ENCODE measurements around the gene ARHGAP9.

The ARHGAP9 gene
- 53.0 to 415 (median 154) reads per million in 9 experiments for total RNA-seq

DNA sequence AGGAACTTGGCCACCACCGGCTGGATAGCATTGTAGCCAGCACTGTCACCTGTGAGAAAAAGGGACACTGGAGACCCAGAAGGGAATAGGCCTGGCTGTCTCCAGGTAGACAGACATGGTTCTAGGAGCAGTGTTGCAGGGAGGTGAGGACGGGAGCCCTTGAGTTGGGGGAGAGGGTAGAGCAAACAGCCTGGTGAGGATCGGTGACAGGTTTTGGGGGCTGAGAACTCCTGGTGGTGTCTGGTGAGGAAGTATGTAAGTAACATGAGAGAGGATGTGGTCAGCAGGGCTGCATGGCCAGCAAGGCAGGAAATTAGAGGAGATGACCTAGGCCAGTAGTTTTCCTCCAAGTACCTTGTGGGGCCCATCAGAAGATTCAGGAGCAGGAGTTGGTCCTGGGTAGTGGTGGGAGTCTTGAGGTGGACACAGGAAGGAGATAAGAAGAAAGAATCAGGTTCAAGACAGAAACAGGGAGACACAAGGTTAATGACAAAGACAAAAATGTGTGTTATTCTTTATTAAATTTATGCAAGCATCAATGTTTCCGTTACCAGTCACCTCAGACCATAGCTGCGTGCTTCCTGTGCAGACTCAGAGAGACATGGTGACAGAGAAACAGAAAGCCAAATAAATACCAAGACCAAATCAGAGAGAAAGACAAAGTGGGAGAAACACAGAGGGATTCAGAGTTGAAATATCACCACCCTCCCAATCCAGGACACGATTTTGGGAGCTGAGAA is at the start of gene ARHGAP9:
Gene ARHGAP9 (minus strand): TSS at position 491 of the 740 bp plus-strand sequence. CDS start 460 bp downstream, at position 31.
- peak within 1 kb of the TSS; percentile 97 to 98 for H3K4me3 Mint-ChIP-seq
- no peaks in the 10 kb centered on the region for H3K27me3 Mint-ChIP-seq
- H3K9me3 Mint-ChIP-seq = no peaks in the 10 kb centered on the region
- peaks cover 64% of the 10 kb centered on the region in 2 donors for H3K4me1 Mint-ChIP-seq (ENCODE audit: low read depth in 2 of 2)
- ATAC-seq (replicated peaks) (peak; percentile 67), DNase-seq (peak; percentile 53 to 72 (median 57))
- peak within 1 kb of the TSS; percentile 96 to 98 for H3K27ac Mint-ChIP-seq
- peaks cover 54% of the 10 kb centered on the region for H3K36me3 Mint-ChIP-seq (ENCODE audit: insufficient read depth)

DNA sequence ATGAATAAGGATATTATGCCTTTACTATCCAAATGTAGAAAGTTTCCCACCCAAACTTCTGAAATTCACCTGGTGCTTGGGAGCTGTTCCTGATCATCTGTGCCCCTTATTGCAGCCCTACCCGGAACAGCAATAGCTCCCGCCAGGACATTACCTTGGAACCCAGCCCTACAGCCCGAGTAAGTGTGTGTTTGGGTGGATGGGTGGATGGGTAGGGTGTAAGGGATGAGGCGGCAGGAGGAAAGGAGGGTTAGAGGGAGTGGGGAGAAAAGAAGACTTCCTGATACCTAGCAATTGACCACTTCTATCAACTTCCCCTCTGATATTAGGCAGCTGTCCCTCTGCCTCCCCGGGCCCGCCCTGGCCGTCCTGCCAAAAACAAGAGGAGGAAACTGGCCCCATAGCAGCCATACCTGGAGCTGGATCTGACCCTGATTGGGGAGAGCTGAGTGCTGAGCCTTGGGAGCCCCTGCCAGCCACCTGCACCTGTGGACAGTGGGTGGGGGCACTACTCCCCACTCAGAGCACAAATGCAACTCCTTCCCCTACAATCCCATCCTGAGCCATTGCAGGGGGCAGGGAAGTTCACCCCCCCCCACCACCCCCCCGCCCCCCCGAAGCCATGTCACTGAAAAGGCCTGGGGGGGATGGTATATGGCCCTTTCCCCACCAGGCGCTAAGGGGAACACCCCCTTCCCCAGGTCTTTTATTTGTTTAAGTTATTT is 49.3 kb upstream of the ARHGAP9 start:
- H3K27me3 Mint-ChIP-seq = no peaks in the 10 kb centered on the region
- H3K4me3 Mint-ChIP-seq = no peak overlapping the region
- peaks cover 61% of the 10 kb centered on the region for H3K36me3 Mint-ChIP-seq (ENCODE audit: insufficient read depth)
- peaks cover 16 to 34% of the 10 kb centered on the region in 2 donors for H3K4me1 Mint-ChIP-seq (ENCODE audit: low read depth in 2 of 2)
- H3K9me3 Mint-ChIP-seq = no peaks in the 10 kb centered on the region
- ATAC-seq (replicated peaks) = no peak
- H3K27ac Mint-ChIP-seq = peak overlapping the region in 1 of 2 donors; percentile 79
- no peak for DNase-seq

GRCh38 chr12:57528176-57528575 is 48.5 kb upstream of the ARHGAP9 start:
- Mint-ChIP-seq H3K36me3 (ENCODE audit: insufficient read depth) (peaks cover 59% of the 10 kb centered on the region), H3K27me3 (no peaks in the 10 kb centered on the region)

DNA sequence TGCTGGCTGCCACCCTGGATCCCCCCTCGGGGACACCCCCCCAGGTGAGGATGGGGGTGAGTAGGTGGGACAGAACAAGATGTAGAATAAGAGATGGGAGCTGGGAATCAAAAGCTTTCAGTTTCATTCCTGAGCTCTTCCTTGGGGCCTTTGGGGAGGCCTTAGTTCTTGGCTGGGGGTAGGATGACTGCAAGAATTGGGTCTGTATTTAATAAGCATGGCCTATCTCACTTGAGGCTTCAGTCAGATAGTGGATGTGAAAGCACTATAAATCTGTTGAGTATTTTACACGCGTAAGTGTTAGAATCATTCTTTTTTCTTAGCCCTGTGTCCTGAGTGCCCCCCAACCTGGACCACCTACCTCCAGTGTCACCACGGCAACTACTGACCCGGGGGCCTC is 47.5 kb upstream of the ARHGAP9 start:
- peaks cover 60% of the 10 kb centered on the region for H3K36me3 Mint-ChIP-seq (ENCODE audit: insufficient read depth)

More at GRCh38 chr12:57528176-57528575, 48.5 kb upstream of the ARHGAP9 start:
- ATAC-seq (replicated peaks) (no peak), DNase-seq (no peak)
- peaks cover 24 to 42% of the 10 kb centered on the region in 2 donors for H3K4me1 Mint-ChIP-seq (ENCODE audit: low read depth in 2 of 2)
- no peak overlapping the region for H3K4me3 Mint-ChIP-seq
- no peaks in the 10 kb centered on the region for H3K9me3 Mint-ChIP-seq
- peak overlapping the region in 1 of 2 donors; percentile 74 for H3K27ac Mint-ChIP-seq

DNA sequence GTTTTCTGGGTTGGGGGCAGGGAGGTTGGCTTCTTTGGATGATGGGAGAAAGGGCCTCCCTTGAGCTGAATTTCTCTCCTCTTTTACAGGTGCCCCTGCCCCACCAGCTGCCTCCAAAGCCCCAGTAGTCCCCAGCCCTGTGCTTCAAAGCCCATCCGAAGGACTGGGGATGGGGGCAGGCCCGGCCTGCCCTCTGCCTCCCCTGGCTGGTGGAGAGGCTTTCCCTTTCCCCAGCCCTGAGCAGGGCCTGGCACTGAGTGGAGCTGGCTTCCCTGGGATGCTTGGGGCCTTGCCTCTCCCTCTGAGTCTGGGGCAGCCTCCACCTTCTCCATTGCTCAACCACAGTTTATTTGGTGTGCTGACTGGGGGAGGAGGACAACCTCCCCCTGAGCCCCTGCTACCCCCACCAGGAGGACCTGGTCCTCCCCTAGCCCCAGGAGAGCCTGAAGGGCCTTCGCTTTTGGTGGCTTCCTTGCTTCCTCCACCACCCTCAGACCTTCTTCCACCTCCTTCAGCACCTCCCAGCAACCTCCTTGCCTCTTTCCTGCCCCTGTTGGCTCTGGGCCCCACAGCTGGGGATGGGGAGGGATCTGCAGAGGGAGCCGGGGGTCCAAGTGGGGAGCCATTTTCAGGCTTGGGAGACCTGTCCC is 46.9 kb upstream of the ARHGAP9 start:
- peaks cover 32 to 50% of the 10 kb centered on the region in 2 donors for H3K4me1 Mint-ChIP-seq (ENCODE audit: low read depth in 2 of 2)
- no peaks in the 10 kb centered on the region for H3K27me3 Mint-ChIP-seq
- no peak for ATAC-seq (replicated peaks)
- H3K27ac Mint-ChIP-seq = peak overlapping the region; percentile 73 to 74
- DNase-seq = no peak
- no peaks in the 10 kb centered on the region for H3K9me3 Mint-ChIP-seq
- no peak overlapping the region for H3K4me3 Mint-ChIP-seq
- peaks cover 61% of the 10 kb centered on the region for H3K36me3 Mint-ChIP-seq (ENCODE audit: insufficient read depth)

More for the DNA sequence above, 47.5 kb upstream of the ARHGAP9 start:
- H3K4me1 Mint-ChIP-seq (ENCODE audit: low read depth in 2 of 2) = peaks cover 27 to 44% of the 10 kb centered on the region in 2 donors
- no peaks in the 10 kb centered on the region for H3K27me3 Mint-ChIP-seq
- H3K9me3 Mint-ChIP-seq = no peaks in the 10 kb centered on the region
- DNase-seq = no peak
- no peak for ATAC-seq (replicated peaks)
- H3K4me3 Mint-ChIP-seq = no peak overlapping the region
- H3K27ac Mint-ChIP-seq = peak overlapping the region; percentile 73 to 74

DNA sequence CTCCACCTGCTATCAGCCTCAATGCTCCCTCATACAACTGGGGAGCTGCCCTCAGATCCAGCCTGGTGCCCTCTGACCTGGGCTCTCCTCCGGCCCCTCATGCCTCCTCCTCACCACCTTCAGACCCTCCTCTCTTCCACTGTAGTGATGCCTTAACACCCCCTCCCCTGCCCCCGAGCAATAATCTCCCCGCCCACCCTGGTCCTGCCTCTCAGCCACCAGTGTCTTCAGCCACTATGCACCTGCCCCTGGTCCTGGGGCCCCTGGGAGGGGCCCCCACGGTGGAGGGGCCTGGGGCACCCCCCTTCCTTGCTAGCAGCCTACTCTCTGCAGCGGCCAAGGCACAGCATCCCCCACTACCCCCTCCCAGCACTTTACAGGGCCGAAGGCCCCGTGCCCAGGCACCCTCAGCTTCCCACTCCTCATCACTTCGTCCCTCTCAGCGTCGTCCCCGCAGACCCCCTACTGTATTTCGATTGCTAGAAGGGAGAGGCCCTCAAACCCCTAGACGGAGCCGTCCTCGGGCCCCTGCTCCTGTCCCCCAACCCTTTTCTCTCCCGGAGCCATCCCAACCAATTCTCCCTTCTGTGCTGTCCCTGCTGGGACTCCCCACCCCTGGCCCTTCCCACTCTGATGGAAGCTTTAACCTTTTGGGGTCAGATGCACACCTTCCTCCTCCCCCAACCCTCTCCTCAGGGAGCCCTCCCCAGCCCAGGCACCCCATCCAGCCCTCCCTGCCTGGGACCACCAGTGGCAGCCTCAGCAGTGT is 46.1 kb upstream of the ARHGAP9 start:
- H3K27ac Mint-ChIP-seq = peak overlapping the region in 1 of 2 donors; percentile 77
- peaks cover 62% of the 10 kb centered on the region for H3K36me3 Mint-ChIP-seq (ENCODE audit: insufficient read depth)
- H3K4me1 Mint-ChIP-seq (ENCODE audit: low read depth in 2 of 2) = peaks cover 38 to 56% of the 10 kb centered on the region in 2 donors
- DNase-seq = no peak
- no peaks in the 10 kb centered on the region for H3K9me3 Mint-ChIP-seq
- ATAC-seq (replicated peaks) = no peak
- no peaks in the 10 kb centered on the region for H3K27me3 Mint-ChIP-seq
- H3K4me3 Mint-ChIP-seq = no peak overlapping the region

GRCh38 chr12:57524814-57525614 is 45.3 kb upstream of the ARHGAP9 start:
- Mint-ChIP-seq H3K27me3 (no peaks in the 10 kb centered on the region), H3K36me3 (ENCODE audit: insufficient read depth) (peaks cover 64% of the 10 kb centered on the region), H3K27ac (peak overlapping the region; percentile 92 to 99), H3K4me1 (ENCODE audit: low read depth in 2 of 2) (peaks cover 41 to 58% of the 10 kb centered on the region in 2 donors), H3K9me3 (no peaks in the 10 kb centered on the region), H3K4me3 (peak overlapping the region; percentile 86 to 88)
- DNase-seq (no peak), ATAC-seq (replicated peaks) (no peak)

GRCh38 chr12:57523706-57524614 is 44.3 kb upstream of the ARHGAP9 start:
- no peaks in the 10 kb centered on the region for H3K27me3 Mint-ChIP-seq
- peak overlapping the region; percentile 92 to 99 for H3K27ac Mint-ChIP-seq
- ATAC-seq (replicated peaks) (no peak), DNase-seq (no peak)
- peaks cover 67% of the 10 kb centered on the region for H3K36me3 Mint-ChIP-seq (ENCODE audit: insufficient read depth)
- no peaks in the 10 kb centered on the region for H3K9me3 Mint-ChIP-seq
- H3K4me1 Mint-ChIP-seq (ENCODE audit: low read depth in 2 of 2) = peaks cover 46 to 56% of the 10 kb centered on the region in 2 donors
- peak overlapping the region; percentile 86 to 88 for H3K4me3 Mint-ChIP-seq

DNA sequence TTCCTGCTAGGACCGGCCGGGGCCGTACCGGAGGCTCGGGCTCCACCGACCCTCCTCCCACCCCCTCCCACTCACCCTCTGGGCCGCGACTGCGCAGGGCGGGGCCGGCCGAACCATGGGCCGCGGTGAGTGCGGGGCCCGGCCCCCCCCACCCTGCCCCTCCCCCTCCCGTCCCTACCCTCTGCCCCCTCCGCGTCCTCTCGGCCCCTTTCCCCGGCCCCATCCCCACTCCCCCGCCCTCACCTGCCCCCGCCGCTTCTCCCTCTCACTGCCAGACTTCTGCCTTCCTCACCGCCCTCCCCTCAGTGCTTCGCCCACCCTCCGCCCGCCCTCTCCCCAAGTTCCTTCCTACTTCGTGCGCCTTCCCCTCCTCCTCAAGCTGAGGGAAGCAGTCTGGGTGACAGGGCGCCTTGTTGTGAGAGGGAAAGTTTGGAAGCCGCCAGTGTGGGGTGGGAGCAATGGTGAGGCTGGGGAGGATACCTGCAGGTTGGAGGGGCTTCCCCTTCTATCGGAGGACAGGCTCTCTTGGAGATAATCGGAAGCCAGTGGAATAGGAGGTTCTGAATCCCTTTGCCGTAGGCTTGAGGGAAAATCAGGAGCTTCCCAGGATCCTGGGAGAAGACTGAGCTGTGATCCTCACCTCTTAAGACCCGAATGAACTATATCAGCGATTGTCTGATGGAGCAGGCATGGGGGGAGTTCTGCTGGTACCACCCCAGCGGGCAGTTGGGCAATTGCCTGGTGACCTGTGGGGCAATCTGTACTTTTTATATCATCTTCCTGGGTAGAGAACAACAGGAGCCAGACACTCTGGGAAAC is 43.4 kb upstream of the ARHGAP9 start:
- peaks cover 68% of the 10 kb centered on the region for H3K36me3 Mint-ChIP-seq (ENCODE audit: insufficient read depth)
- peak overlapping the region; percentile 92 to 99 for H3K27ac Mint-ChIP-seq
- no peaks in the 10 kb centered on the region for H3K27me3 Mint-ChIP-seq
- H3K9me3 Mint-ChIP-seq = no peaks in the 10 kb centered on the region
- DNase-seq (peak in 2 of 3 experiments; percentile 24 to 25), ATAC-seq (replicated peaks) (no peak)
- peaks cover 54 to 64% of the 10 kb centered on the region in 2 donors for H3K4me1 Mint-ChIP-seq (ENCODE audit: low read depth in 2 of 2)
- H3K4me3 Mint-ChIP-seq = peak overlapping the region; percentile 86 to 88

DNA sequence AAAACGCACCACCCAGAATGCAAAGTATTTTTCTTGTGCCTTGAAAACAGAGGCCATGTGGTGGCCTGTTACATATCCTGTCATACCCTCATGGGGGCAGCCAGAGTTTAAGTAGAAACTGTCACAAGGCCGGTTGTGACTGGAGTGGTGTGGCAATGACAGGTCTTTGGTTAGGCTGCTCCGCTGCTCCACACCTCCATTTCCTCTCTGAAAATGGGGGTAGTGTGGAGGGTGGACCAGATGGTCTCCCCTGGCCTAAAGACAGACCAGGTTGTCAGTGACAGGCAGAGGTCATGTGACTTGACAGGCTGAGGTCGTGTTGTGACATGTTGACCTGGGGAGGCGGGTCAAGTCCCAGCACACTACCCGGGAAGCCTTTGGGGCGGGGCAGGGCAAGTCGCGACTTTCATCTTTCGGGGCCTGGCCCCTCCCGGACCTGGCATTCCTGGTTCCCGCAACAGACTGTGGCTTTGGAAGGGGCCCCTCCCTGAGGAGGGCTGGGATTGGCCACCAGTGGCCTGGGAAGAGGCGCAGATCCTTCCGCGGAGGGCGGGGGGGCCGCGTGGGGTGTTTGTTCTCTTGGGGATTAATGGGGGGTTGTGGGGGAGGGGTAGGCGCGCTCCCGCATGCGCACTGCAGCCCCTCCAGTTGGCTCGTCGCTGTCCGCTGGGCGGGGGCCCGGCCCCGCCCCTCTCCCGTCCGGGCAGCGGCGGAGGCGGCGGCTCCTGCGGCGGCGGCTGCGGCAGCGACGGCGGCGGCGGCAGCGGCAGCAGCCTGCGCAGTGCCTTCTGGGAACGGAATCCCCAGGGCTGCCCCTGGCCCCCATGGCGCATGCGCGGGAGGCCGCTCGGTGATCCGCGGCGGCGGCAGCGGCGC is 42.6 kb upstream of the ARHGAP9 start, which contains the start of gene MBD6:
Gene MBD6 (plus strand): TSS at position 814 of the 876 bp plus-strand sequence. CDS start 1,480 bp downstream, outside the sequence.
- Mint-ChIP-seq H3K9me3 (no peaks in the 10 kb centered on the region), H3K27me3 (no peaks in the 10 kb centered on the region), H3K4me1 (ENCODE audit: low read depth in 2 of 2) (peaks cover 58 to 72% of the 10 kb centered on the region in 2 donors), H3K36me3 (ENCODE audit: insufficient read depth) (peaks cover 72% of the 10 kb centered on the region), H3K27ac (peak within 1 kb of the TSS; percentile 99), H3K4me3 (peak within 1 kb of the TSS; percentile 97 to 98)
- DNase-seq (peak; percentile 84 to 91 (median 87)), ATAC-seq (replicated peaks) (peak; percentile 58)

Measured in effector memory CD8-positive, alpha-beta T cell (primary cell).